Activated CD4-positive, alpha-beta T cell treated with anti-CD3 and anti-CD28 coated beads for 4 hours (primary cell): ENCODE measurements around the gene NSF.
"Not testable (repeated sequence)": the region's sequence is repeated elsewhere in the genome, so short reads cannot be mapped to it uniquely, and the experiment has no call there.

ENCODE experiments used
- DNase-seq, 2 donors: peaks; one replicate each; pipeline ENCODE4 v3.0.0-alpha.2; 2020

Gene NSF

DNA sequence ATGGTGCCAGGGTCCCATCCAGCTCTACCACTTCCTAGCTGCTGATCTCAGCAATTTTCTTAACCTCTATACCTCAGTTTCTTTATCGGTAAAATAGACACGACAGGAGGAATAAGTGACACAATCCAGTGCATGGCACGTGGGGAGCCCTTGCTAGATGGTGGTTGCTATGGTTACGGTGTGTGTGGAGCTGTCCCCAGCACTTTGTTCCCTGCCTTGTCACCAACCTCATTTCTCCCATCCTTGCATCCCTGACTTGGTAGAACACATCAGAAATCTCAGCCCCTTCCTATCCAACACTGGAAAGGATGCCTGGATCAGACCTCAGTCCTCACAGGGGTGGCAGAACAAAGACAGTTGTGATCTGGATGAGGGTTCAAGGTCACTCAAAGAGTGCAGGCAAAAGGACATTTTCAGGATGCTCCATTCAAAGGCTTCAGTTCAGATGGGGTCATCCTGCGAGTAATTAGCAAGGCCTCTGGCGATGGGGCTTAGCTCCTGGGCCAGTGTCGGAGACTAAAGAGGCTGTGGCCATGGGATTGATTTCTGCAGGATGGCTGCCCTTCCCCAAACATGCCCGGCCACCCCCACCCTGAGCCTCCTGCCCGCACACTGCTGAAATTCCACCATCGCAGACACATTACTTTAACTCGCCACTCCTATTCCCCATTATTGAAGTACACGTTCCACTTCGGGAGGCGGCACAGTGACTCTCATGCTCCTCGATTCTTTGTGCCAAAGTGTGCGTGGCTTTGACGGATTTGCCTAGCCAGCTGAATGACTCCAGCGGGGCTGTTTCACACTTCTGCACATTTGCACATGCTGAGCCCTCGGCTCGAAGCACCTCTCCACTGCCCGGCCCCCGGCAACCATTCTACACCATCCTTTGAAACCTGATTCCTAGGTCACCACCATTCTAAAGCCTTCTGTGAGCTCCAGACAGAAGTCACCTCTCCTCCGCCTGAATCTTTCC, 187.8 kb downstream of the NSF start:
- DNase-seq, result no peak

DNA sequence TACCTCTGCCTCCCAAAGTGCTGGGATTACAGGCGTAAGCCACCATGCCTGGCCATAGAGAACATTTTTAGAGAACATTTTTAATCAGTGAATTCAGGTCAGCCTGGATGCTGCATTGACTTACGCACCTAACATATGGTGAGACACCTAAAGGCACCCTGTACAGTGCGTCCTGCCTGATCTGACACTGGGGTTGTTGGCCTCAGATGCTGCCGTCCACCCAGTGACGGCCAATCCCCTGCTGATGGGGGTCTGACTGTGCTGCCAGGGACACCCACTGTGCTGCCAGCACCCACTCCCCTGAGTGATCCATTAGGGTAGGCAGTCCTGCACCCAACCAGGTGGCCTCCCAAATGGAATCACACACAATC, 189.5 kb downstream of the NSF start:
- no peak for DNase-seq

DNA sequence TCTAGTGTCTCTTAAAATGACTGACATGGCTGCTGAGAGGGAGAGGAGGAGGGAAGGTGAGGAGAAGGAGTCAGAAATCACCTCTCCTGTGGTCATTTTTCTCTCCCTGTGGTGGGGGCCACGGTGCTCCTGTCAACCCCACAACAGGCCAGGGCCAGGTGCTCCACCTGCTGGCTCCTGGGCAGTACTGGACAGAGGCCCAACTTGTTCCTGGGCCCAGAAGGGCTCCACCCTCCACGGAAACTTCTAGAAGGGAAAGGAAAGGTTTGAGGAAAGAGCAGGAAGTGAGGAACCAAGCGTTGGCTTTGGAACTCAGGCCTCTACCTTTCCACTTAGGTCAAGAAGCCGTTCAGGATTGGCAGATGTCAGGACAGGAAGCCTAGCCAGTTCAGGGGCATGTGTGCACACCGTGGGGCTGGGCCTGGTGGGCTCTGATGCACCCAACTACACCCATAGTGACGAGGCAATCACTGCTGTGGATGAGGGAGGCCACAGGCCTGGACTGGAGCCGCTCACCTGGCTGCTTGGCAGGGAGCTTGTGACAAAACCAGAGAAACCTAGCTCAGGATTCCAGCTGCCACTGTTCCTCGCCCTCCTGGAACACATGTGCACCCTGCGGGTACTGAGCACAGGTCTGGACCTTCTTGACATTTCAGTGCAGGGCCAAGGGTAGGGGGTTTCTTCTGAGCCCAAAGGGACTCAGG, 191.9 kb downstream of the NSF start:
- DNase-seq, result no peak

DNA sequence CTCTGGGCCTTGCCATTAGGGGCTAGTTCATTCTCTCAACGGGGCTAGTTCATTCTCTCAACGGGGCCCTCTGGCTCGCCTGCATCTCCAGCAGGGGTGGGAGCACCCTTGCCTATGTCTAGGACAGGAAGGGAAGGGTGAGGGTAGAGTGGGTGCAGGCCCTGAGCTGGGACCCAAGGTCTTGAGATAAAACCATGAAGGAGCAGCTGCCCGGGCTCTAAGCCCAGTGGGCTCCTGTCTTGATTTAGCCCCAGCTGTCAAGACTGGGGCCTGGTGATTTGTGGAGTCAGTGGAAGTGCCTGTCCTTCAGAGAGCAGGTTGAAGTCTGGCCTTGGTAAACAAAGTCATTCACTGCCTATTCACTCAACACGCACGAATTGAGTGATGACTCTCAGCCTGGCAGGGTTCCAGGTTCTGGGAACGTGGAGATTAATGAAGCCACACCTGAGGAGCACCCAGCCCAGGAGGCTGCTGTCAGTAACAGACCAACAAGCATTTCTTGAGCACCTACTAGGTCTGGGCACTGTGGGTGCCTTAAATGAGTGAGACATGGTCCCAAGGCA, 192.6 kb downstream of the NSF start:
- DNase-seq, result no peak

DNA sequence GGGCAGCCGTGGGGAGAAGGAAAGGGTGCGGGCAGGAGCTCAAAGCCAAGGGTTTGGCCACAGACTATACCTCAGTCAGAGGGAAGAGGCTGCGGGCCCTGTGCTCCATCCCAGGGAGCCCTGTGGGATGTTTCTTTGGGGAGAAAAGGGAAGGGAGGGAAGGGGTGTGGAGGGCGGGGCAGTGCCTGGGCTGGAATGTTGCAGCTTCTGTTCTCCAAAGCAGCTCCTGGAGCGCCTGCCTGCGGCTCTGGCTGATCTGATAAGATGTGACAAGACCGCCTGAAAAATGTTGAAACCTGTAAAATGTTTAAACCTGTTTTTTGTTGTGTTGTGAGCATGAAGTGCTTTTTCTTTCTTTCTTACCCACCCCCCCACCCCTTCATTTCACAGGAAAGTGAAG, 195.2 kb downstream of the NSF start:
- no peak for DNase-seq

DNA sequence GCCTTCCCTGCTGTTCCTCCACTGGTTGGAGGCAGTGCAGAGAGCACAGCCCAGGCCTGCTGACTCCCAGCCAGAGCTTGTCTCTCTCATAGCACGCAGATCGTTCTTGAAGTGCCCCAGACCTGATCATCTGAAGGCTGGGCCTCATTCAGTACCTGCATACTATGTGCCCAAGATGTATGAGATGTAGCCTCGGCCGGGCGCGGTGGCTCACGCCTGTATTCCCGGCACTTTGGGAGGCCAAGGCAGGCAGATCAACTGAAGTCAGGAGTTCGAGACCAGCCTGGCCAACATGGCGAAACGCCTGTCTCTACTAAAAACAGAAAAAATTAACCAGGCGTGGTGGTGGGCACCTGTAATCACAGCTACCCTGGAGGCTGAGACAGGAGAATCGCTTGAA, 197.0 kb downstream of the NSF start:
- no peak for DNase-seq

DNA sequence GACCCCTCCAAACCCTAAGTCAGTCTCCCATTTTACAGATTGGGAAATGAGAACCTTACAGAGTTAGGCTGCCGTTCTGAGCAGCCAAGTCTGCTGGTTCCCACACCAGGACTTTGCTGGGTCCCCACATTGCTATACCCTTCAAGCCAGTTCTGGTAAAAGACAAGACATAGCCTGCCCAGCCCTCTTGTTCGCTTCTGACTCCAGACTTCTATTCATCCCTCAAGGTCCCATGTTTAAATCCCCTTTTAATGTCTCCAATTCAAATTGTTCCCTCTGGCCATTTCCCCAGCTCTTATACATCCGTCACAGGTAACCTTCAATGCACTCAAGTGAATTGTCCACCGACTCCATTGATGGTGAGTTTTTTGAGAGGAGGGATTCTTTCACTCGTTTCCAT, 197.8 kb downstream of the NSF start:
- DNase-seq, result no peak

DNA sequence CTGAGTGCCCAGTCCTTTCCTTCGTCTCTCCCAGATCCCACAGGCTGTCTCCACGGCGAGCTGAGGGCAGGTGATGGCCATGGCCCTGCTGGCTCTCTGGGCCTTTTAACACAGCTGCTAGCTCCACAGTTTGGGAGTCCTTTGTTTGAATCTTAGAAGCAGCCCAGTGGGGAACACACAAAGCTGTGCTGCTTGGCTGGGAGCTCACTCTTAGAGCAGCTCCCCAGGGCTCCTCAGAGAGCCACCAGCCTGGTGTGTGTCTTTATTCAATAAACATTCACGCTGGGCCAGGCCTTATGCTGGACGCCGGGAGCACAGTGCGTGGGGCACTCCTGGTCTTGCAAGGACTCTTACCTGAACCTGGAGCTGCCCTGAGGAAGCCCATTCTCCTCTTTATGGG, 198.3 kb downstream of the NSF start:
- no peak for DNase-seq

DNA sequence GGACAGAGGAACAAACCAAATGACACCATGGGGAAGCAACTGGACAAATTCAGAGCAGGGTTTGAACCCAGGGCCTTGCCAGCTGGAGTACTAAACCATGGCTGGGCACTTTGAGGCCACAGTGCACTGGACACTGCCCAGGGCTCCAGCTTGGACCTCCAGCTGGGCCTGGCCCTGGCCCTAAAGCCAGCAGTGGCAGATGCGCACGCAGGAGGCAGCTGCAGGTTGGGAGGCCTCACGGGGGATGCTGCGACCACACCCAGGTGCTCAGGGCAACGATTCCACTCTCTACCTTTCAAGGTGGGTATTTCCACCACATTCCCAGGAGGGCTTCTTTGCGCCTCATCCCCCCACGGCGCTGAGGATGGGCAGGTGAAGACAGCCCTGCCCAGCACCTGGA, 199.1 kb downstream of the NSF start:
- DNase-seq, result no peak

DNA sequence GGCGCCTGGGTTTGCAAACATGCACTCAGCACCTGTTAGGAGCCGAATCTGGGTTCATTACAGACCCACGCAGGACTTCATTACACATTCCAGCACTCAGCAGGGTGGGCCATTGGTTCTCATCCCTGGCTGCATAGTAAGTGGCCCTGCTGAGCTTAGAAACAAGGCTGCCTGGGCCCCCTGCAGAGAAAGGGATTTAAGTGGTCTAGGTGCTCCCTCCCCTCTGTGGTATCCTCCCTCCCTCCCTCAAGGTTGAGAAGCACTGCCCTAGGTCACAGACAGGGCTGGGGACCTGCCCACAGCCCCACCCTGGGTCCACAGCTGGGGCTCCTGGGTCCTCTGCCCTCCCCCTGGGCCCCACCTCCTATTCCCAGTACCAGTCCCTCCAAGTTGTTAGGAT, 199.7 kb downstream of the NSF start:
- DNase-seq, result no peak

DNA sequence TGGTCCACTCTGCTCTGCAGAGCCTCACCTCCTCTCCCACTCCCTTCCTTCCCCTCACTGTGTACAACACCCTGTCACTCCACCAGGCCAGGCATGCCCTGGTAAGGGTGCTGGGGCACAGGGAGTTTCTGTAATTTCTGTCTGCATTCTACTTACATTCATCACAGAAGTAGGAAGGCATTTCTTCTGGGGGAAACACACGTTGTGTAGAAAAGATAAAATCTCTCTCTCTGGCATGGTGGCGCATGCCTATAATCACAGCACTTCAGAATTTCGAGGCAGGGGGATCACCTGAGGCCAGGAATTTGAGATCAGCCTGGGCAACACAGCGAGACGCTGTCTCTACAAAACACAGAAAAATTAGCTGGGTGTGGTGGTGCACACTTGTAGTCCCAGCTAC, 201.1 kb downstream of the NSF start:
- no peak for DNase-seq

DNA sequence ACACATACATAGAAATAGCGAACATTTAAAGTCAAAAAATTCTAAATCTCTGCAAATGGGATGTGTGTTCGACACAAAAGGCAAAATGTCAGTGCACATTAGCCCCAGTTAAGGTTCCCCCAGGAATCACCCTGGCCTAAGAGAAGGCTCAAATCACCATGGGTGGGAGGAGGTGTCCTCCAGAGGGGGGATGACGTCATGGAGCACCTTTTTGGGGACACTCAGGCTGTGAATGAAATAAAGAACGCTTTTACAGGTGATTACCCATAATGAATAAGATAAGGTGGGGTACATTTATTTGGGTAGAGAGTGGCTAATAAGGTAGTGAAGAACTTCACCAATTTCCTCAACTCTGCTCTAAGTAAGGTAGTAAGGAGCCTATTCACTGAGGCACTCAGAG, 201.6 kb downstream of the NSF start:
- DNase-seq, result no peak

DNA sequence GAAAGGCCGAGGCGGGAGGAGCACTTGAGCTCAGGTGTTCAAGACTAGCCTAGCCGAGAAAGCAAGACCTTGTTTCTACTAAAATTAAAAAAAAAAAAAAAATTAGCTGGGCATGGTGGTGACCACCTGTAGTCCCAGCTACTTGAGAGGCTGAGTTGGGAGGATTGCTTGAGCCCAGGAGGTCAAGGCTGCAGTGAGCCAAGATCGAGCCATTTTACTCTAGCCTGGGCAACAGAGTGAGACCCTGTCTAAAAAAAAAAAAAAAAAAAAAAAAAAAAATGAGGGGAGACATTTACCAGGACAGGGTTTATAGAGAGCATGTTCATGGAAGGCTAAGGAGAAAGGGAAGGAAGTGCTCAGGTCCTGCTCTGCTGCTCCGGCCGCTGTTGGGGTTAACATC, 202.6 kb downstream of the NSF start:
- DNase-seq, result not testable (repeated sequence)

DNA sequence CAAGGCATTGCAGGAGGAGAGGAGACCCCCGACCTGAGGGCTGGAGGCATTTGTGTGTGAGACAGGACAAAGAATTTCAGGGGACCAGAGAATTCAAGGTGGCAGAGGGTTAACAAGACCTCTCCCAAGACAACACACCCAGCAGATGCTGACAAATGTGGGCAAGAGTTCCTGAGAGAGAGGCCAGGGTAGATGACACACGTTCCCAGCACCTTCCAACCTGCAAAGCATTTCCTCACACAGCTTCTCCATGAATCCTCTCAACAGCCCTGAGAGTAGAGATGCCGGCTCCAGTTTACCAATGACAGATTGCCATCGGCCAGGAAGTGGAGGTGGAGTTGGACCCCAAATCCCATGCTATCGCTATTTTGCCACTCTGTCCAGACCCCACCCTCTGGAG, 203.1 kb downstream of the NSF start:
- DNase-seq, result no peak

DNA sequence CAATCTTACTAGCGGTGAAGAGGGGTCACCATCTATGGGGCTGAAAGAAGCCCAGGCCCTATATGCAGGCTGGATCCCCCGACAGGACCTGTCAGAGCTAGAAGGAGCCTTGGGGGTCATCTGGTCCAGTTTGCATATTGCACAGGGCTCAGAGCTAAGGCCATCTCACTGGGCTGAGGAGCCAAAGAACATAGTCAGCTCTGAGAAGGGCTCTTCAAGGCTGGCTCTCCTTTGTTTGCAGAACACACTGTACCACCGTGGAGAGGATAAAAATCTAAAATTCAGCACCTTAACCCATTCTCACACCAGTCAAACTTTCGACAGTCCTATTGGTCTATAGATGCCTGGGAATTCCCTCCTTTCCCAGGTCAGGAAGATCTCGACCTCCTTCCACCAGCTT, 203.8 kb downstream of the NSF start:
- no peak for DNase-seq

DNA sequence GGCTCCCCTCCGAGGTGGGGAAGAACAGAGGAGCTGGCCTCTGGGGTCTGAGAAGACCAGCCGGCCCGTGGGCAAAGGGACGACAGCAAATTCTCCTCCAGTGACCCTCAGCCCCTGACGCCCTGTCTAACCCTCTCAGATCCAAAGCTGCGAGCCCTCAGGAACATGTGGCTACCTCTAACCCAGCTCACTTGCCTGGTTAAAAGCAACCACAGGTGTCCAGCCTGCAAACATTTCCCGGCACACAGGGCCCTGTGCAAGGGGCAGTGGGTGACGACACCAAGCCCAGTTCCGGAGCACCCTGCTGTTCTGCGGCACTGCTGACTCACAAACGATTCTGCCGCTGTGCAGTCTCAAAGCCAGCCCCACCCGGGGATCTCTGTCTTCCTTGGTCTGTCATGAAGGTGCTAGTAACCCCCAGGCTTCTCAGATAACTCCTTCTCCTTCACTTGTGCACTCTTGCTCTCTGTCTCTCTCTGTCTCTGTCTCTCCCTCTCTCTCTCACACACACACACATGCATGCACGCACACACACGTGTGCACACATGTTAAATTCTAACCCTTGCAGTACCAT, 205.0 kb downstream of the NSF start:
- no peak for DNase-seq

DNA sequence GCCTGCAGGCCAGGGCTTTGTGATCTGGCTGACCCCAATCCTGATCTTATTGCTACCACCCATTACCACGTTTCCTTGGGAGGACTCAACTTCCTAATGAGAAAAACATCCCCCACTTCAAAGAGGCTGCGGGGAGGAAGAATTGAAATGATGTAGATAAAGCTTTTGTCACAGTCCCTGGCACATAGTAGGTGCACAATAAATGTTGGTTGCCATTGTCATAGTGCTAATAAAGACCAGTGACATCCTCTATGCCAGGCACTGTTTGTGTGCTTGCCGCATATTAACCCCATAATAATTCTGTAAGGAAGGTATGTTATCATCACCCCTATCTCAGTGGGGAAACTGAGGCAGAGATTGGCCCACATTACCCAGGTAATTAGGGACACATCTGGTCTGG, 205.6 kb downstream of the NSF start:
- no peak for DNase-seq

DNA sequence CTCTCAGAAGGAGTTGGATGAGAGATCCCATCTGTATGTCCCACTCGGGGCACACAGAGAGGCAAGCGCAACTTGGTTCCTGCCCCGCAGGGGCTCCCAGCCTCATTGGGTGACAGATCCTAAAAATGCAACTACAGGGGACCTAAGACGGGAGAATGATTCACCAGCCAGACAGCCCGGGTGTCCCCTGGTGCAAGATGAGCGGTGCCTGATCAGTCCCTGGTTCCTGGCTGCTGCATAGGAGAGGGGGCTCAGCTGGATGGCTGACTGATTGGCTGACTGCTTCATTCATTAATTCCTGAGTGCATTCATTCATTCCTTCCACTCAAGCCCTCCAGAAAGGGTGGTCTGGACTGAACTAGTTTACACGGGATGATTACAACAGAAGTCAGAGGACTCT, 206.1 kb downstream of the NSF start:
- DNase-seq, result no peak

DNA sequence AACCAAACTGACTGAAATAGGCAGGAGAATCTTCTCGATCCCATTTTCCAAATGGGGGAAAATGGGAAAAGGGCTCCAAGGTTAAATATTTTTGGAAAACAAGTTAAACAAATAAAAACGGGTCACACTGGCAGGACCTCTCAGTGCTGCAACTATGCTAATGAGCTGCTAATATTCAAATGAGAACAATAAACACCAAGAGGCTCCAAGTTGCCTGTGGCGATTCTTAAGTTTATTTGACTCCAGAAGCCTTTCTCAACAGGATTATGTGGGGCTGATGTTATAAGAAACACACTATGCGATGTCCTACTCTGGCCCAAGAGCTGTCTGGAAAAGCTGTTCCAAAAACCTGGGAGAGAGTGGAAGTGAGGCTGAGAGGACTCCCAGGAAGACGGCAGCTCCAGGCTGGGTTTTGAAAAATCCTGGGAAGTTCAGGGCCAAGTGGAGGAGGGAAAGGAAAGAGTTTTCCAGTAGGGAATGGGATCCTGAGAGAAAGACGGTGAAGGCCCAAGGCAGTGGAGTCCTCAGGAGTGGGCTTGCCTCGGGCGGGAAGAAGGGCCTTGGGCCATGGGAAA, 206.6 kb downstream of the NSF start:
- no peak for DNase-seq

DNA sequence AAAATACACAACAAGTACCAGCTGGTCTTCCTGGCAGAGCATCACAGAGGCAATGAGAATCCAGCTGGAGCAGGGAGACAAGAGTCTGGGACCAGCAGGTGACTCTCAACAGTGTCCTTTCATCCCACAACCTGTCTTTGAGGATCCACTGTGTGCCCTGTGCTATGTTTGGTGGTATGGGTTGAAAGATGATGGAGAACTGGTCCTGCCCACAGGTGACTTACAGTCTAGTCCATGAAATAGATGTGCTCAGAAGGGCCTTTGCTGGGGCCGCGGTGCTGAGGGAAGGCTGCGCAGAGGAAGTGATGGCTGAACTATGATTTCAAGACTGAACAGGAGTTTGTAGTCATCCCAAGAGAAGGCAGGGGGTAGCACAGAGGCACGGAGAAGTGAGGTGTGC, 210.1 kb downstream of the NSF start:
- no peak for DNase-seq

DNA sequence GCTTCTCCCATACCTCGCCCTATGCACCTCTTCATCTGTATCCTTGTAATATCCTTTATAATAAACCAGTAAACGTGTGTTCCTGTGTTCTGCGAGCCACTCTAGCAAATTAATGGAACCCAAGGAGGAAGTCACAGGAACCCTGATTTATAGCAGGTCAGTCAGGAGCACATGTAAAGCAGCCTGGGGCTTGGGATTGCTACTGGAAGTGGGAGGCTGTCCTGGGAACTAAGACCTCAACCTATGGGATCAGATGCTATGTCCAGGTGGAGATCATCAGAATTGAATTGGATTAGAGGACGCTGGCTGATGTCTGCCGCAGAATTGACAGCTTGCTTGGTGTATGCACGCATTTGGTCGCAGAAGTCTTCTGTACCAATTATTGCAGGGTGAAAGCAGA, 212.3 kb downstream of the NSF start:
- no peak for DNase-seq

DNA sequence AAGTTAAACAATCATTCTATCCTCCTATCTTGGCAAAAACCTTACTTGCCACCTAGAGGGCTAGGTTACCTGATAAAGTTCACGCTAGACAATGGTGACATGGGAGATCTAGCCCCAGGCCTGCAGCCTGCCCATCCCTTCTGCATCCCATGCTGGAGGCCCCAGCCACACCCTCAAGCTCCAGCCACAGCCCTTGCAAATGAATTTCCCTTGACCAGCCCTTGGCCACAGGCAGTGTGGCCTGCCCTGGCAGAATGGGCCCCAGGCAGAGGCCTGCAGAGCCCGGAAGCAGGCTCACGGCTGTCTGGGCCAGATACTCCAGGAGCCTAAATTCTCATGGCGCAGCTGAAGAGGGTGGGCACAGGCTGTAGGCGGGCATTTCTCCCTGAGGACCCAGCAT, 213.1 kb downstream of the NSF start:
- no peak for DNase-seq

DNA sequence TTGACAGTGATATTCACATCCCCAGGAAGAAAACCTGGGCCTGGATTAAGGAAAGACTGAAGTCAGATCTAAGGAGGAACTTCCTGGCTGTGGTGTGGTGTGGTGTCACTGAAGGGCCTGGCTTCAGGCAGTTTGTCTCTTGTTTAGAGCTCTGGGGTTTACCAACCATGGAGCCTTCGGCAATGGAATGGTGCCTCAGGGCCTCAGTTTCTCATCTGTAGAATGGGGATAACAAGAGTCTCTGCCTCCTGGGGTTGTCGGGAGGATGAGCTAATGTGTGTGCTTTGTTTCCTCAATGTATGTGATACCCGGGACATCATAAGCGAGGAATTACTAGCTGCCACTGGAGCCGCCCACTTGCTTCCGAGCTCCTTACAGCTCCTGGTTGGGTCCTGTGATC, 215.3 kb downstream of the NSF start:
- DNase-seq, result no peak
